Neural cell (in vitro differentiated cells): Measurements from ENCODE around the gene SIL1. TPM values are rescaled to one million over a fixed set of nuclear protein-coding genes. Genes with fewer than 3 reads are reported as not detected.

Experiments
- H2AFZ ChIP-seq: fragments of 200-600, 300-800 bp; sonication (generic), shearing (Covaris generic); 2 replicates; pipeline ENCODE4 v1.6.0; 2014; ENCODE audit warnings: low read depth, mild to moderate bottlenecking, antibody characterized with exemption, low read length, moderate library complexity
- H3F3A ChIP-seq: fragments of 200-600 bp; shearing (Covaris generic); 2 replicates; pipeline ENCODE4 v1.6.1; 2016; ENCODE audit warnings: mild to moderate bottlenecking, moderate library complexity, mixed read lengths, antibody characterized with exemption, low read length; ENCODE audit not compliant: insufficient read depth, poor library complexity, severe bottlenecking
- H3K27ac ChIP-seq: fragments of 200-600, 300-800 bp; sonication (generic), shearing (Covaris generic); 2 replicates; pipeline ENCODE4 v1.5.1; 2014; ENCODE audit warnings: mild to moderate bottlenecking, low read length, moderate library complexity
- H3K27me3 ChIP-seq: fragments of 300-800, 200-600 bp; sonication (generic), shearing (Covaris generic); 2 replicates; pipeline ENCODE4 v1.6.0; 2014; ENCODE audit warnings: mild to moderate bottlenecking, low read depth, low read length, moderate library complexity; ENCODE audit not compliant: insufficient read depth
- H3K36me3 ChIP-seq: fragments of 300-800, 200-600 bp; sonication (generic), shearing (Covaris generic); 2 replicates; pipeline ENCODE4 v1.5.1; 2014; ENCODE audit warnings: mild to moderate bottlenecking, antibody characterized with exemption, low read length, moderate library complexity; ENCODE audit not compliant: insufficient read depth
- H3K4me2 ChIP-seq: fragments of 300-800, 200-600 bp; sonication (generic), shearing (Covaris generic); 2 replicates; pipeline ENCODE4 v1.6.0; 2014; ENCODE audit warnings: mild to moderate bottlenecking, low read length
- H3K4me3 ChIP-seq: fragments of 300-800, 200-600 bp; sonication (generic), shearing (Covaris generic); 2 replicates; pipeline ENCODE4 v1.5.1; 2014; ENCODE audit warnings: mild to moderate bottlenecking, low read length, moderate library complexity
- H3K79me2 ChIP-seq: fragments of 200-600 bp; shearing (Covaris generic); replicated peaks from 2 replicates; pipeline ENCODE4 v1.6.0; 2014; ENCODE audit warnings: mild to moderate bottlenecking, low read length, moderate library complexity; ENCODE audit not compliant: insufficient read depth
- H3K9ac ChIP-seq: fragments of 300-800, 200-600 bp; sonication (generic), shearing (Covaris generic); 2 replicates; pipeline ENCODE4 v1.6.1; 2016; ENCODE audit warnings: mild to moderate bottlenecking, low read length, mixed read lengths
- H3K9me2 ChIP-seq: fragments of 200-600 bp; shearing (Covaris generic); 2 replicates; pipeline ENCODE4 v1.6.1; 2016; ENCODE audit warnings: mild to moderate bottlenecking, low read length, mixed read lengths; ENCODE audit not compliant: insufficient read depth
- H3K9me3 ChIP-seq: fragments of 200-600, 300-800 bp; sonication (generic), shearing (Covaris generic); 2 replicates; pipeline ENCODE4 v1.6.1; 2016; ENCODE audit warnings: mild to moderate bottlenecking, mixed run types, low read length, moderate library complexity, mixed read lengths
- H4K20me1 ChIP-seq: fragments of 200-600 bp; shearing (Covaris generic); 2 replicates; pipeline ENCODE4 v1.6.1; 2016; ENCODE audit warnings: mild to moderate bottlenecking, mixed run types; ENCODE audit not compliant: insufficient read depth
- EP300 ChIP-seq: fragments of 450-650 bp; conservative IDR thresholded peaks from 2 replicates; pipeline ENCODE4 v1.6.1; 2014; ENCODE audit warnings: antibody characterized with exemption, mild to moderate bottlenecking, moderate library complexity; ENCODE audit not compliant: poor library complexity, severe bottlenecking
- EZH2 ChIP-seq: fragments of 200-600, 300-800 bp; shearing (Covaris generic), sonication (generic); IDR thresholded peaks from 2 replicates; pipeline ENCODE4 v1.6.1; 2014; ENCODE audit warnings: antibody characterized with exemption, low read length, borderline replicate concordance, mild to moderate bottlenecking; ENCODE audit not compliant: insufficient read depth, poor library complexity, severe bottlenecking
- MXI1 ChIP-seq: fragments of 450-650 bp; conservative IDR thresholded peaks from 2 replicates; pipeline ENCODE4 v1.6.1; 2014; ENCODE audit warnings: antibody characterized with exemption, mild to moderate bottlenecking; ENCODE audit not compliant: poor library complexity, severe bottlenecking
- POLR2AphosphoS5 ChIP-seq: IDR thresholded peaks from 2 replicates; pipeline ENCODE4 v1.6.1; 2012
- RAD21 ChIP-seq: fragments of 450-650 bp; conservative IDR thresholded peaks from 2 replicates; pipeline ENCODE4 v1.6.1; 2014; ENCODE audit warnings: antibody characterized with exemption, mild to moderate bottlenecking, moderate library complexity
- REST ChIP-seq: IDR thresholded peaks from 2 replicates; pipeline ENCODE4 v1.6.1; 2012; ENCODE audit warnings: borderline replicate concordance
- SMC3 ChIP-seq: fragments of 450-650 bp; conservative IDR thresholded peaks from 2 replicates; pipeline ENCODE4 v1.6.1; 2014; ENCODE audit warnings: antibody characterized with exemption, mild to moderate bottlenecking, moderate library complexity; ENCODE audit not compliant: poor library complexity
- TAF1 ChIP-seq: IDR thresholded peaks from 2 replicates; pipeline ENCODE4 v1.6.1; 2012; ENCODE audit warnings: low read depth
- polyA plus RNA-seq: library from polyadenylated mRNA; depleted of rRNA; stranded (reverse); fragments of >200 nt; gene quantifications from 2 replicates; pipeline ENCODE4 v1.2.3, GENCODE V29; 2014
- TF ChIP-seq, protein P1 (sequence below): fragments of 450-650 bp; IDR thresholded peaks from 2 replicates; pipeline ENCODE4 v1.5.1; 2014; ENCODE audit warnings: antibody characterized with exemption, mild to moderate bottlenecking, moderate library complexity; ENCODE audit not compliant: poor library complexity, severe bottlenecking

Gene SIL1
- polyA plus RNA-seq, 1 donor from 2014 or later = 4.7 TPM

GRCh38 chr5:139138809-139139208 lies 59.4 kb downstream of the SIL1 start:
- no peak for TF ChIP-seq MXI1
- no peak for TF ChIP-seq SMC3
- TF ChIP-seq REST = no peak
- TF ChIP-seq EP300 = no peak
- no peak for TF ChIP-seq EZH2
- TF ChIP-seq, protein P1, sequence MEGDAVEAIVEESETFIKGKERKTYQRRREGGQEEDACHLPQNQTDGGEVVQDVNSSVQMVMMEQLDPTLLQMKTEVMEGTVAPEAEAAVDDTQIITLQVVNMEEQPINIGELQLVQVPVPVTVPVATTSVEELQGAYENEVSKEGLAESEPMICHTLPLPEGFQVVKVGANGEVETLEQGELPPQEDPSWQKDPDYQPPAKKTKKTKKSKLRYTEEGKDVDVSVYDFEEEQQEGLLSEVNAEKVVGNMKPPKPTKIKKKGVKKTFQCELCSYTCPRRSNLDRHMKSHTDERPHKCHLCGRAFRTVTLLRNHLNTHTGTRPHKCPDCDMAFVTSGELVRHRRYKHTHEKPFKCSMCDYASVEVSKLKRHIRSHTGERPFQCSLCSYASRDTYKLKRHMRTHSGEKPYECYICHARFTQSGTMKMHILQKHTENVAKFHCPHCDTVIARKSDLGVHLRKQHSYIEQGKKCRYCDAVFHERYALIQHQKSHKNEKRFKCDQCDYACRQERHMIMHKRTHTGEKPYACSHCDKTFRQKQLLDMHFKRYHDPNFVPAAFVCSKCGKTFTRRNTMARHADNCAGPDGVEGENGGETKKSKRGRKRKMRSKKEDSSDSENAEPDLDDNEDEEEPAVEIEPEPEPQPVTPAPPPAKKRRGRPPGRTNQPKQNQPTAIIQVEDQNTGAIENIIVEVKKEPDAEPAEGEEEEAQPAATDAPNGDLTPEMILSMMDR = no peak
- no peak for TF ChIP-seq RAD21
- Histone ChIP-seq H3K4me3 (no peak overlapping the region), H2AFZ (no peak overlapping the region), H3K9ac (no peak overlapping the region), H3K79me2 (no peaks in the 10 kb centered on the region), H3K27ac (no peak overlapping the region), H3K4me2 (no peak overlapping the region), H3K9me2 (no peaks in the 10 kb centered on the region), H3K9me3 (no peaks in the 10 kb centered on the region), H3F3A (no peaks in the 10 kb centered on the region), H3K36me3 (no peaks in the 10 kb centered on the region), H4K20me1 (no peaks in the 10 kb centered on the region), H3K27me3 (no peaks in the 10 kb centered on the region)

GRCh38 chr5:139138109-139138508 lies 60.1 kb downstream of the SIL1 start:
- Histone ChIP-seq H4K20me1 (no peaks in the 10 kb centered on the region), H3K4me3 (no peak overlapping the region), H3K36me3 (no peaks in the 10 kb centered on the region), H3K9ac (no peak overlapping the region), H2AFZ (no peak overlapping the region), H3K4me2 (no peak overlapping the region), H3K27ac (no peak overlapping the region), H3F3A (no peaks in the 10 kb centered on the region), H3K9me2 (no peaks in the 10 kb centered on the region), H3K27me3 (no peaks in the 10 kb centered on the region), H3K79me2 (no peaks in the 10 kb centered on the region), H3K9me3 (no peaks in the 10 kb centered on the region)
- TF ChIP-seq POLR2AphosphoS5 (no peak), REST (no peak), MXI1 (no peak), RAD21 (no peak), SMC3 (no peak), TAF1 (no peak), EZH2 (no peak), EP300 (no peak)
- TF ChIP-seq, protein P1 = no peak
